Iris pigment epithelial cell (primary cell): ENCODE results near the gene SPEG.

Source experiments
- DNase-seq: peaks from one replicate; pipeline ENCODE4 v3.0.0-alpha.2; 2011; ENCODE audit warnings: low read depth

SPEG gene

GRCh38 chr2:219462349-219462748 lies 27.7 kb downstream of the SPEG start:
- no peak for DNase-seq

GRCh38 chr2:219464286-219465032 lies 29.8 kb downstream of the SPEG start:
- DNase-seq, result no peak

GRCh38 chr2:219465659-219466561 lies 31.3 kb downstream of the SPEG start:
- no peak for DNase-seq

GRCh38 chr2:219466816-219467735 lies 32.4 kb downstream of the SPEG start:
- DNase-seq, result no peak

GRCh38 chr2:219467736-219468075 lies 33.1 kb downstream of the SPEG start:
- no peak for DNase-seq

GRCh38 chr2:219468410-219469185 lies 34.0 kb downstream of the SPEG start:
- DNase-seq, result no peak

- DNase-seq, result peak; percentile 60
Measured at GRCh38 chr2:219469186-219469724, 34.6 kb downstream of the SPEG start.

- no peak for DNase-seq
Measured at GRCh38 chr2:219470429-219470828, 35.8 kb downstream of the SPEG start.

GRCh38 chr2:219471476-219472371 lies 37.1 kb downstream of the SPEG start:
- DNase-seq, result no peak

- no peak for DNase-seq
Measured at GRCh38 chr2:219472629-219473187, 38.1 kb downstream of the SPEG start.

- no peak for DNase-seq
Measured at GRCh38 chr2:219473511-219473910, 38.9 kb downstream of the SPEG start.

- no peak for DNase-seq
Measured at GRCh38 chr2:219474285-219475060, 39.8 kb downstream of the SPEG start.

GRCh38 chr2:219475278-219475677 lies 40.6 kb downstream of the SPEG start:
- no peak for DNase-seq

GRCh38 chr2:219475697-219476651 lies 41.3 kb downstream of the SPEG start:
- DNase-seq, result peak; percentile 38

GRCh38 chr2:219476652-219477151 lies 42.1 kb downstream of the SPEG start:
- no peak for DNase-seq

GRCh38 chr2:219477179-219477578 lies 42.5 kb downstream of the SPEG start:
- DNase-seq, result no peak

- DNase-seq, result no peak
Measured at GRCh38 chr2:219477815-219478214, 43.2 kb downstream of the SPEG start.

GRCh38 chr2:219478916-219479315 lies 44.3 kb downstream of the SPEG start:
- no peak for DNase-seq
